T-cell (primary cell): ENCODE data around the gene HOXB2. TPM values are rescaled to one million over a fixed set of nuclear protein-coding genes. Genes with fewer than 3 reads are reported as not detected.

ENCODE experiments used
- ATAC-seq, 4 experiments: fragments of 200-7000 bp in 3 of 4; fragments of 150-1000 bp in 1 of 4; cut with Tn5 transposase; replicated peaks in 1 of 4; 1 replicate in 3 of 4; 2 replicates in 1 of 4; pipeline ENCODE4 v1.10.0; 2021; ENCODE audit warnings: moderate library complexity in 3 of 4, mild to moderate bottlenecking in 2 of 4, moderate number of reproducible peaks in 1 of 4
- CTCF ChIA-PET, 2 donors: fragments of 300-600 bp; sonication (Branson Sonifier 250); formaldehyde crosslinking; loops; one replicate each; lab custom pipeline; 2022; ENCODE audit warnings: antibody characterized with exemption in 2 of 2; lab: Charles Lee
- POLR2A ChIA-PET, 2 donors: fragments of 300-600 bp; sonication (Branson Sonifier 250); formaldehyde crosslinking; loops; one replicate each; lab custom pipeline; 2022; ENCODE audit warnings: antibody characterized with exemption in 2 of 2; lab: Charles Lee
- DNase-seq, 35 experiments: peaks; one replicate each; pipeline versions ENCODE4 v3.0.0 to v3.0.0-alpha.2; 2013 to 2023
- H3K27ac ChIP-seq: one replicate; pipeline ENCODE4 v1.5.1; 2013; ENCODE audit warnings: low read length
- H3K27me3 ChIP-seq, 2 experiments: replicated peaks in 1 of 2; 1 replicate in 1 of 2; 2 replicates in 1 of 2; pipeline versions ENCODE4 v1.6.1 to v1.7.0; 2013; ENCODE audit warnings: low read length in 1 of 2, mixed read lengths in 1 of 2; ENCODE audit not compliant: control insufficient read depth in 2 of 2, insufficient read depth in 2 of 2; ENCODE audit errors: extremely low read depth in 1 of 2
- H3K36me3 ChIP-seq, 2 donors: 1 replicate in 1 of 2; 2 replicates in 1 of 2; pipeline versions ENCODE4 v1.6.1 to v1.7.0; 2013; ENCODE audit warnings: low read length in 1 of 2; ENCODE audit not compliant: control insufficient read depth in 2 of 2, insufficient read depth in 1 of 2; ENCODE audit errors: extremely low read depth in 1 of 2
- H3K4me1 ChIP-seq, 2 experiments: 1 replicate in 1 of 2; 2 replicates in 1 of 2; pipeline versions ENCODE4 v1.6.1 to v1.7.0; 2013; ENCODE audit warnings: low read length in 2 of 2, mixed read lengths in 1 of 2; ENCODE audit not compliant: insufficient read depth in 2 of 2, control insufficient read depth in 1 of 2; ENCODE audit errors: extremely low read depth in 1 of 2
- H3K4me3 ChIP-seq, 2 donors: 1 replicate in 1 of 2; 2 replicates in 1 of 2; pipeline versions ENCODE4 v1.5.1 to v1.7.0; 2013; ENCODE audit warnings: mild to moderate bottlenecking in 2 of 2, low read length in 1 of 2, moderate library complexity in 1 of 2; ENCODE audit not compliant: control insufficient read depth in 1 of 2; ENCODE audit errors: extremely low read depth in 1 of 2
- H3K9me3 ChIP-seq: 2 replicates; pipeline ENCODE4 v1.7.0; 2013
- H3K27ac Mint-ChIP-seq, 2 donors: one replicate each; pipeline ENCODE4 v1.8.0; 2020 to 2021; ENCODE audit warnings: mild to moderate bottlenecking in 2 of 2, mixed read lengths in 2 of 2
- H3K27me3 Mint-ChIP-seq, 2 donors: one replicate each; pipeline ENCODE4 v1.8.0; 2021 to 2022; ENCODE audit warnings: mixed read lengths in 2 of 2
- H3K36me3 Mint-ChIP-seq: one replicate; pipeline ENCODE4 v1.8.0; 2021; ENCODE audit warnings: mixed read lengths
- H3K4me1 Mint-ChIP-seq, 3 donors: one replicate each; pipeline ENCODE4 v1.8.0; 2020 to 2022; ENCODE audit warnings: mixed read lengths in 3 of 3, mild to moderate bottlenecking in 1 of 3
- H3K4me3 Mint-ChIP-seq, 3 donors: one replicate each; pipeline ENCODE4 v1.8.0; 2020 to 2022; ENCODE audit warnings: mild to moderate bottlenecking in 3 of 3, mixed read lengths in 3 of 3, moderate library complexity in 3 of 3
- H3K9me3 Mint-ChIP-seq, 3 donors: one replicate each; pipeline ENCODE4 v1.8.0; 2020 to 2022; ENCODE audit warnings: mixed read lengths in 3 of 3
- WGBS: methylation state at CpG from one replicate; pipeline ENCODE4 v1.1.5; 2013; ENCODE audit warnings: missing lambda C conversion rate; ENCODE audit not compliant: insufficient coverage; 5-methylcytosine and 5-hydroxymethylcytosine counted together
- total RNA-seq, 35 experiments: library from RNA in 6 of 35; stranded (reverse) in 6 of 35; fragments of 120-200 nt in 1 of 35; gene quantifications; one replicate each; pipeline versions ENCODE4 v1.2.1 to v1.2.4 and lab custom pipeline; 2013 to 2026

Gene HOXB2
- total RNA-seq, 5 donors from 2014 or later (not counting 1 experiment from before 2014, with no cell fraction given): 12.1 to 37.3 (median 25.6) TPM

DNA sequence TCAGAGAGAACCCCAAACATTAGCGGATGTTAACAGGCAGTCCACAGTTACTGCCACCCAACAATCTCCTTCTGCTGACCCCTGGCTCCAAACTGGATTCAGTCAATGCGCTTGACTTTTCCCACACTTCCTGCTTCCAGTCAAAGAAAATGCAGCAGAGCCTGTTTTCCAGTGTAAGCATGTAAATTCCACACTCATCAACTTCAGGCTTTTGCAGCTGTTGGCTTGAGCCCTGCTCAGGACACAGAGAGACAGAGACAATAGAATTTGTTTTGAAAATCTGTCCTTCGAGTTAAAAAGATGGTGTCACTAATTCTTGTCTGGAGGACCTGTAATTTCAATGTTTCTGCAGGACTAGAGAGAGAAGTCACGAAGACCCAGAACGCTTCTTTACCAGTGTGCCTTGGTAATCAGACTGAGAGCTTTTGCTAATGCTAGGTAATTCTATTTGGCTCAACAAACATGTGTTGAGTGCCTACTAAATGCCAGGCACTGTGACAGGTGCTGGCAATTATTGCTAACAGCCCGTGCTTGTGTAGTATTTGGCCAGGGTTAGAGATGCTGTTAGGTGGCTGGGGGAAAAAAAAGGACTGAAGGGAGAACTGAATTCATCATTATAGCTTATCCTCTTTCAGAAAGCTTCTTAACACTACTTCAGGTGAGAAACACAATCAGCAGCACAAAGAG lies 46.6 kb downstream of the HOXB2 start:
- no peaks in the 10 kb centered on the region for H3K36me3 Mint-ChIP-seq
- H3K9me3 Mint-ChIP-seq: no peaks in the 10 kb centered on the region
- no peak for DNase-seq
- H3K27ac Mint-ChIP-seq: no peak overlapping the region
- ChIA-PET CTCF (interaction anchor here in 1 of 2 donors (0.7 to 1.2 kb wide), 2 partner anchors 95 to 134 kb away, joined by 3 to 4 read pairs; partner anchors contain the start of gene HOXB5), POLR2A (no interaction called here)
- H3K27ac ChIP-seq: no peak overlapping the region
- 100% methylated on average over 5 of the region's 6 CpGs for WGBS
- no peaks in the 10 kb centered on the region for H3K4me1 Mint-ChIP-seq
- H3K27me3 ChIP-seq: peaks cover 0 to 19% of the 10 kb centered on the region in 2 experiments
- H3K9me3 ChIP-seq: no peaks in the 10 kb centered on the region
- ATAC-seq: no peak
- peaks cover 0 to 1% of the 10 kb centered on the region in 2 experiments for H3K4me1 ChIP-seq
- H3K4me3 ChIP-seq: no peak overlapping the region
- H3K4me3 Mint-ChIP-seq: no peak overlapping the region
- H3K27me3 Mint-ChIP-seq: peaks cover 9 to 11% of the 10 kb centered on the region in 2 donors
- H3K36me3 ChIP-seq: no peaks in the 10 kb centered on the region

DNA sequence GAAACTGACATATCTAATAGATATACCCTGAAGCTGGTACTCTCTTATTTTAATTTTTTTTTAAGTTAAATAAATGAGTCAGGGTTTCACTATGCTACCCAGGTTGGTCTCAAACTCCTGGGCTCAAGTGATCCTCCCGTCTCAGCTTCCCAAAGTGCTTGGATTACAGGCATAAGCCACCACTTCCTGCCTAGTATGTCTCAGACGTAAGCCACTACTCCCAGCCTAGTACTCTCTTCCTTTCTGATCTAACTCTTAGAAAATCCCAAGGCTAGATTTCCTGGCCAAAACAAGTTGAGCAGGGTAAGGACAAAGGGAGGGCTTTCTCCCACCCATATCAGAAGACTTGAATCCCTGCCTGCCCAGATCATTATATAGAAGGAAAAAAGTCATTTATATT lies 47.8 kb downstream of the HOXB2 start:
- no peaks in the 10 kb centered on the region for H3K36me3 ChIP-seq
- H3K4me3 ChIP-seq: no peak overlapping the region
- Mint-ChIP-seq H3K4me3 (no peak overlapping the region), H3K27ac (no peak overlapping the region), H3K4me1 (peaks cover 0 to 3% (median 2%) of the 10 kb centered on the region in 3 donors), H3K9me3 (no peaks in the 10 kb centered on the region), H3K36me3 (no peaks in the 10 kb centered on the region), H3K27me3 (peaks cover 6 to 9% of the 10 kb centered on the region in 2 donors)
- H3K27me3 ChIP-seq: peaks cover 0 to 25% of the 10 kb centered on the region in 2 experiments
- WGBS: 83% methylated on average over 1 of the region's 2 CpGs
- H3K4me1 ChIP-seq: peaks cover 2 to 13% of the 10 kb centered on the region in 2 experiments
- POLR2A ChIA-PET: interaction anchor here in 1 of 2 donors (0.5 kb wide), 1 partner anchor 10 kb away, joined by 4 read pairs; no protein-coding TSS in a partner anchor
- no peak for DNase-seq
- no peak for ATAC-seq
- CTCF ChIA-PET: interaction anchor here in 1 of 2 donors (0.9 to 1.2 kb wide), 3 partner anchors 92 to 163 kb away, joined by 3 to 4 read pairs (median 3); no protein-coding TSS in a partner anchor
- H3K27ac ChIP-seq: no peak overlapping the region
- H3K9me3 ChIP-seq: no peaks in the 10 kb centered on the region

DNA sequence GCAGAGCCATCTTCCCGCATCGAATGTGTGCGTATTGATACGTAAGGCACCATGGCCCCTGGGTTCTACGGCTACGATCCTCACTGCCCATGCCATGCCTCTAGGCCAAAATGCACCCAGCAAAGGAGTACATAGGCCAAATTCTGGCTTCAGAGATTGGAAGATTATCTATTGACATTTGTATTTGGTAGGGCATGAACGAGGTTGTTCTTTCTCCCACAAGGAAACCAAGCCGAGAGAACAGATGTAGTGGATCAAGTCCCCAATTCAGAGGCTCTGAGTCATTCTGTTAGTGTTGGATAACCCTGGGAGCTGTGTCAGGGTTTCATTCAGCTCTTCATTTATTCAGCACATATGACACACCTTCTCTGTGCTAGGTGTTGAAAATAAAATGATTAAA lies 50.6 kb downstream of the HOXB2 start:
- H3K27ac Mint-ChIP-seq: no peak overlapping the region
- peaks cover 5 to 13% of the 10 kb centered on the region in 2 donors for H3K27me3 Mint-ChIP-seq
- Histone ChIP-seq H3K4me1 (peaks cover 2 to 13% of the 10 kb centered on the region in 2 experiments), H3K4me3 (no peak overlapping the region), H3K9me3 (no peaks in the 10 kb centered on the region), H3K36me3 (no peaks in the 10 kb centered on the region), H3K27ac (no peak overlapping the region), H3K27me3 (peaks cover 0 to 26% of the 10 kb centered on the region in 2 experiments)
- H3K4me1 Mint-ChIP-seq: peaks cover 0 to 13% (median 4%) of the 10 kb centered on the region in 3 donors
- no peak for DNase-seq
- H3K9me3 Mint-ChIP-seq: no peaks in the 10 kb centered on the region
- ChIA-PET POLR2A (no interaction called here), CTCF (no interaction called here)
- ATAC-seq: no peak
- WGBS: 92% methylated on average over 6 of the region's 8 CpGs
- no peaks in the 10 kb centered on the region for H3K36me3 Mint-ChIP-seq
- H3K4me3 Mint-ChIP-seq: no peak overlapping the region

Other genes starting within 250 kb of the HOXB2 start
- gene SKAP1, start 114.9 kb downstream of the HOXB2 start, total RNA-seq: 100 to 1,000 TPM in 2 of 5 donors, 10 to 100 TPM in 3; 71.5 to 142 (median 80.4) TPM
- not detected for gene HOXB1, start 14.1 kb downstream of the HOXB2 start, total RNA-seq
- gene HOXB4, start 33.2 kb upstream of the HOXB2 start, total RNA-seq: 1 to 10 TPM; 1.4 to 3.7 (median 1.5) TPM
- 1 to 10 TPM; 3.5 to 7.7 (median 4.2) TPM for gene HOXB3, start 45.1 kb upstream of the HOXB2 start, total RNA-seq
- gene HOXB5, start 48.7 kb upstream of the HOXB2 start, total RNA-seq: not detected
- gene HOXB6, start 59.9 kb upstream of the HOXB2 start, total RNA-seq: under 1 TPM in 2 of 5 donors, not detected in 3; 0.16 to 0.33 TPM
- under 1 TPM in 3 of 5 donors, not detected in 2; 0.47 to 0.66 (median 0.60) TPM for gene HOXB7, start 65.9 kb upstream of the HOXB2 start, total RNA-seq
- not detected for gene HOXB8, start 70.2 kb upstream of the HOXB2 start, total RNA-seq
- gene HOXB9, start 81.2 kb upstream of the HOXB2 start, total RNA-seq: under 1 TPM in 4 of 5 donors, not detected in 1; 0.19 to 0.43 (median 0.30) TPM
- gene PRAC1, start 177.4 kb upstream of the HOXB2 start, total RNA-seq: not detected
- gene PRAC2, start 178.1 kb upstream of the HOXB2 start, total RNA-seq: not detected
- under 1 TPM in 1 of 5 donors, not detected in 4; 0.13 TPM for gene HOXB13, start 183.6 kb upstream of the HOXB2 start, total RNA-seq